A549 treated with AZD9567 at 1 μM for 4 hours (cell line): ENCODE data around the gene CKAP4. TPM values are rescaled to one million over a fixed set of nuclear protein-coding genes. Genes with fewer than 3 reads are reported as not detected.

ENCODE experiments used
- total RNA-seq: library from RNA; stranded (reverse); fragments of 200-300 nt; extraction: Qiagen RNA extraction; gene quantifications from 5 replicates; pipeline ENCODE4 v1.2.3, GENCODE V29; 2022; ENCODE audit not compliant: insufficient read depth

Gene CKAP4
- total RNA-seq, result 69.7 to 87.6 TPM (median 76.8 TPM) in 5 replicates

GRCh38 chr12:106247674-106248311 lies at the start of gene CKAP4:
Gene CKAP4, minus strand, starts transcription at chr12:106248020. Its CDS starts 169 bp downstream, at chr12:106247851.

Other genes with a start within 250 kb of the CKAP4 start
- 4.6 to 21.1 TPM (median 5.8 TPM) in 5 replicates for gene NUAK1, start 109.1 kb downstream of the CKAP4 start, total RNA-seq
- 2.0 to 2.5 TPM (median 2.4 TPM) in 5 replicates for gene TCP11L2, start 54.7 kb upstream of the CKAP4 start, total RNA-seq
- 5.5 to 8.0 TPM (median 5.6 TPM) in 5 replicates for gene POLR3B, start 109.7 kb upstream of the CKAP4 start, total RNA-seq